ENCODE measurements around the gene ATP6V1F. TPM values are rescaled to one million over a fixed set of nuclear protein-coding genes. Genes with fewer than 3 reads are reported as not detected.
A peak's percentile ranks its signal among the peaks of the same experiment; 100 is the strongest.

Gene ATP6V1F
- total RNA-seq, 1 donor, result 76.7 TPM

DNA sequence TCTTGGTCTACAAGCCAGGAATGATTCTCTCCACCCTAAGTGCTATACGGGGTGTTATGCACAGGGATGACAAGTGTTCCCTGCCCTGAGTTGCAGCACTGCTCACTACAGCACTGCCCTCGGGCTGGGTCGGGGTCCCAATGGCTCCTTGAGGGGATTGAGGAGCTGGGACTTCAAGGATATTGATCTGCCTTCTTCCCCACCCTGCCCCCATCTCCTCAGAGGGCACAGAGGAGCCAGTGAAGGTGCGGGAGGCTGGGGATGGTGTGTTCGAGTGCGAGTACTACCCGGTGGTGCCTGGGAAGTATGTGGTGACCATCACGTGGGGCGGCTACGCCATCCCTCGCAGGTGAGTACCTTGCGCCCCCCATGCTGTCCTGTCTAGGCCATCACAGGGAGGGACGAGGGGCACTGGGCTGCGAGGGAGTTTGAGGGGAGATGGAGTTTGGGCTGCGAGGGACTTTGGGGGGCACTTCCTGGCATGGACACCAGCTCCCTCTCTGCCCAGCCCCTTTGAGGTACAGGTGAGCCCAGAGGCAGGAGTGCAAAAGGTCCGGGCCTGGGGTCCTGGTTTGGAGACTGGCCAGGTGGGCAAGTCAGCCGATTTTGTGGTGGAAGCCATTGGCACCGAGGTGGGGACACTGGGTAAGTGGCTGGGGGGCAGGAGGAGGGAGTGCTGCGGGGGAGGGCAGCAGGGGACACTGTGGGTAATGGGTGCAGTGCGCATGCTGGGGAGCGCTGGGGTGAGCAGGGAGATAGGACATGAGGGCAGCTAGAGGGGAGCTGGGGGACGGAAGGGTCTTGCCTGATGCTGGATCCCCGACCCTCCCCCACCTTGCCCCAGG, 22.1 kb upstream of the ATP6V1F start:
- TF ChIP-seq, protein P1, sequence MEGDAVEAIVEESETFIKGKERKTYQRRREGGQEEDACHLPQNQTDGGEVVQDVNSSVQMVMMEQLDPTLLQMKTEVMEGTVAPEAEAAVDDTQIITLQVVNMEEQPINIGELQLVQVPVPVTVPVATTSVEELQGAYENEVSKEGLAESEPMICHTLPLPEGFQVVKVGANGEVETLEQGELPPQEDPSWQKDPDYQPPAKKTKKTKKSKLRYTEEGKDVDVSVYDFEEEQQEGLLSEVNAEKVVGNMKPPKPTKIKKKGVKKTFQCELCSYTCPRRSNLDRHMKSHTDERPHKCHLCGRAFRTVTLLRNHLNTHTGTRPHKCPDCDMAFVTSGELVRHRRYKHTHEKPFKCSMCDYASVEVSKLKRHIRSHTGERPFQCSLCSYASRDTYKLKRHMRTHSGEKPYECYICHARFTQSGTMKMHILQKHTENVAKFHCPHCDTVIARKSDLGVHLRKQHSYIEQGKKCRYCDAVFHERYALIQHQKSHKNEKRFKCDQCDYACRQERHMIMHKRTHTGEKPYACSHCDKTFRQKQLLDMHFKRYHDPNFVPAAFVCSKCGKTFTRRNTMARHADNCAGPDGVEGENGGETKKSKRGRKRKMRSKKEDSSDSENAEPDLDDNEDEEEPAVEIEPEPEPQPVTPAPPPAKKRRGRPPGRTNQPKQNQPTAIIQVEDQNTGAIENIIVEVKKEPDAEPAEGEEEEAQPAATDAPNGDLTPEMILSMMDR (IDR thresholded peaks at IDR 0.05; ENCODE audit: insufficient read depth, low read length), result no peak
- no peak for DNase-seq (ENCODE audit: low read depth)
- H3K4me3 ChIP-seq (ENCODE audit: low read depth, low read length), result no peak overlapping the region

DNA sequence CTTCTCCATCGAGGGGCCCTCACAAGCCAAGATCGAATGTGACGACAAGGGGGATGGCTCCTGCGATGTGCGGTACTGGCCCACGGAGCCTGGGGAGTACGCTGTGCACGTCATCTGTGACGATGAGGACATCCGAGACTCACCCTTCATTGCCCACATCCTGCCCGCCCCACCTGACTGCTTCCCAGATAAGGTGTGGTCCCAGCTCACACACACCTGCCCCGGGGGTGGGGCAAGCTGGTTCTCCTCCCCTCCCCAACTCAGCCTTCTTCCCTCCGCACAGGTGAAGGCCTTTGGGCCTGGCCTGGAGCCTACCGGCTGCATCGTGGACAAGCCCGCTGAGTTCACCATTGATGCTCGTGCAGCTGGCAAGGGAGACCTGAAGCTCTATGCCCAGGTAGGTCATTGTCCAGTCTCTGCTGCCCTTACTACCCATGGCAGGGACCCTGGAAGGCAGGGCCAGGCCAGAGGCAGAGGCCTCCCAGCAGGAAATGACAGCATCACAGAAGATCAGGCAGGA, 21.4 kb upstream of the ATP6V1F start:
- DNase-seq (ENCODE audit: low read depth), result no peak
- TF ChIP-seq, protein P1 (IDR thresholded peaks at IDR 0.05; ENCODE audit: insufficient read depth, low read length), result no peak

DNA sequence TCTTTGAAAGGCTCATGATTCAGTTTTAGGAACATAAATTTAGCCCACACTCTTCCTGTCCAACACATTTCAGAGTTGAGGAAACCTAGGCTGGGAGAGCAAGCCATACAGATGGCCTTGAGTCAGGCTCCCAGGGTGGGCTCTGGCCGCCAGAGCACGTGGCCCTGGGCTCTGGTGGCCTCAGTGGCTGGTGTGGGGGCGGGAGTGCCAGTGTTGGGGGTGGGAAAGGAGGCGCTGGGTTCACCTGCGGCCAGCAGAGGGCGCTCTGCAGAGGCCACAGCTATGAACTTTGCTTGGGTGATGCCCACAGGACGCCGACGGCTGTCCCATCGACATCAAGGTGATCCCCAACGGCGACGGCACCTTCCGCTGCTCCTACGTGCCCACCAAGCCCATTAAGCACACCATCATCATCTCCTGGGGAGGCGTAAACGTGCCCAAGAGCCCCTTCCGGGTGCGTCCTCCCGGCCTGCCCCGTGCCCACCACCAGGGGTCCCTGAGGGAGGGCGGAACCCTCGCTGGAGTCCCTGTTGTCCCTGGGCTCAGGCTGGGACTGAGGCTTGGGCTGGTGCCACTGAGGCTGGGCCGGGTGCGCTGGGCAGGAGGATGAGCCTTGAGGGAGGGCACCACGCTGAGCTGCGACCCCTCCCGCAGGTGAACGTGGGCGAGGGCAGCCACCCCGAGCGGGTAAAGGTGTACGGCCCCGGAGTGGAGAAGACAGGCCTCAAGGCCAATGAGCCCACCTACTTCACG, 20.6 kb upstream of the ATP6V1F start:
- TF ChIP-seq, protein P1 (IDR thresholded peaks at IDR 0.05; ENCODE audit: insufficient read depth, low read length), result peak; percentile 68
- no peak for DNase-seq (ENCODE audit: low read depth)
- no peak overlapping the region for H3K4me3 ChIP-seq (ENCODE audit: low read depth, low read length)

More for the DNA sequence above, 21.4 kb upstream of the ATP6V1F start:
- no peak overlapping the region for H3K4me3 ChIP-seq (ENCODE audit: low read depth, low read length)

DNA sequence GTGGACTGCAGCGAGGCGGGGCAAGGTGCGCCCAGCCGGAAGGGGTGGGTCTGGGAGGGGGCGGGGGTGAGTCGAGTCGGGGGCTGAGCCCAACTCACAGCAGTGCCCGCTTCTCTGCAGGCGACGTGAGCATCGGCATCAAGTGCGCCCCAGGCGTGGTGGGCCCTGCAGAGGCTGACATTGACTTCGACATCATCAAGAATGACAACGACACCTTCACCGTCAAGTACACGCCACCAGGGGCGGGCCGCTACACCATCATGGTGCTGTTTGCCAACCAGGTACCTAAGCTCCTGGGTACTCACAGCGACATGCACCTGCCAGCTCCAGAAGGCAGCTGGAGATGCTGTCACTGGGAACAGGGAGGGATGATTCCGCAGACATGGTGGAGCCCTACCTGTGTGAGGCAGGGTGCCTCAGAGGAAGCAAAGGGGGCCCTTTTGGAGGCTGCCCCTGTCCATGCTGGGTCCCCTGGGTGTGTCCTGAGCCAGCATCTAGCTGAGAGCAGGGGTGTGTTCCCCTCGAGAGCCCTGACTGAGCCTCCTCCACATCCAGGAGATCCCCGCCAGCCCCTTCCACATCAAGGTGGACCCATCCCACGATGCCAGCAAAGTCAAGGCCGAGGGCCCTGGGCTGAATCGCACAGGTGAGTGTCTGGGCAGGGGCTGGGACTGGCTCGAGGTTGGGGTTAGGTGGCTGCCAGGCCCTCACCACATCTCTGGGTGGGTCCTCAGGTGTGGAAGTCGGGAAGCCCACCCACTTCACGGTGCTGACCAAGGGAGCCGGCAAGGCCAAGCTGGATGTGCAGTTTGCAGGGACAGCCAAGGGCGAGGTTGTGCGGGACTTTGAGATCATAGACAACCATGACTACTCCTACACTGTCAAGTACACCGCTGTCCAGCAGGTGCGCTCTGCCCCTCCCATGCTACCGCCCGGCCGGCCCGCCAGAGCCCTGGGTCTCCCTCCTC, 19.7 kb upstream of the ATP6V1F start:
- TF ChIP-seq, protein P1 (IDR thresholded peaks at IDR 0.05; ENCODE audit: insufficient read depth, low read length), result no peak
- no peak for DNase-seq (ENCODE audit: low read depth)
- H3K4me3 ChIP-seq (ENCODE audit: low read depth, low read length), result no peak overlapping the region

DNA sequence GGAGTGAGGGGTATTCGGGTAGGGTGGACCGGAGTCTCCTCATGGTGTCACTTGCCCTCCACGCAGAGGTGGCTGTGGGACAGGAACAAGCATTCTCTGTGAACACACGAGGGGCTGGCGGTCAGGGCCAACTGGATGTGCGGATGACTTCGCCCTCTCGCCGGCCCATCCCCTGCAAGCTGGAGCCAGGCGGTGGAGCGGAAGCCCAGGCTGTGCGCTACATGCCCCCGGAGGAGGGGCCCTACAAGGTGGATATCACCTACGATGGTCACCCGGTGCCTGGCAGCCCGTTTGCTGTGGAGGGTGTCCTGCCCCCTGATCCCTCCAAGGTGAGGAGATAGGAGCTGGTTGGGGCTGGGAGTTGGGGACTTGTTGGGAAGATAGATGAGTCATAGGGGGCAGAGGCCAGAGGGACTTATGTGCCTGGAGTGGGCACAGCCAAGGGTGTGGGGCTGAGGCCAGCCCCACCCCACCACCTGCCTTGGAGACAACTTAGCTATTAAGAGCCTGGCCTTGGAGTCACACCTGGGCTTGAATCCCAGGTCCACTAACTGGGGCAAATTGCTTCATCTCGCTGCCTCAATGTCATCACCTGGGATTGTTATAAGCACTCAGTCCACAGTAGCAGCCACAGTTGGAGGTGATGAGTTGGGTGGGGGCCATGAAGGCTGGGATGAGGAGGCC, 18.6 kb upstream of the ATP6V1F start:
- TF ChIP-seq, protein P1 (IDR thresholded peaks at IDR 0.05; ENCODE audit: insufficient read depth, low read length), result no peak
- DNase-seq (ENCODE audit: low read depth), result no peak
- H3K4me3 ChIP-seq (ENCODE audit: low read depth, low read length), result no peak overlapping the region

Data from fibroblast of the aortic adventitia (primary cell).